Stomach (tissue), 9 donors: ENCODE measurements around the gene BRD7. TPM values are rescaled to one million over a fixed set of nuclear protein-coding genes. Genes with fewer than 3 reads are reported as not detected.

Experiments used
- DNase-seq, 2 donors: peaks; one replicate each; pipeline versions ENCODE4 v3.0.0 to v3.0.0-alpha.2; 2013 to 2019
- H3K27ac ChIP-seq, 5 donors: fragments of 200-600 bp in 4 of 5; sonication (generic) in 4 of 5; one replicate each; pipeline ENCODE4 v1.5.1; 2013 to 2019; ENCODE audit warnings: mild to moderate bottlenecking in 1 of 5, moderate library complexity in 1 of 5
- H3K27me3 ChIP-seq, 3 donors: fragments of 200-600 bp; sonication (generic); one replicate each; pipeline ENCODE4 v1.5.1; 2017 to 2019; ENCODE audit warnings: mixed run types in 1 of 3
- H3K36me3 ChIP-seq, 4 donors: fragments of 200-600 bp; sonication (generic); 1 replicate in 3 of 4; 2 replicates in 1 of 4; pipeline ENCODE4 v1.5.1; 2016 to 2019
- H3K4me1 ChIP-seq, 4 donors: fragments of 200-600 bp; sonication (generic); one replicate each; pipeline ENCODE4 v1.5.1; 2016 to 2019
- H3K4me3 ChIP-seq, 4 donors: fragments of 200-600 bp; sonication (generic) in 3 of 4; one replicate each; pipeline ENCODE4 v1.5.1; 2016 to 2019; ENCODE audit warnings: mild to moderate bottlenecking in 1 of 4
- H3K9me3 ChIP-seq, 4 donors: fragments of 200-600 bp; sonication (generic); one replicate each; pipeline ENCODE4 v1.5.1; 2016 to 2019
- EP300 ChIP-seq: sonication (generic); formaldehyde crosslinking; IDR thresholded peaks from one replicate; pipeline ENCODE4 v1.6.1; 2017; ENCODE audit warnings: antibody characterized with exemption
- POLR2A ChIP-seq, 4 donors: fragments of 450-650 bp; IDR thresholded peaks; one replicate each; pipeline ENCODE4 v1.6.1; 2016; ENCODE audit warnings: antibody characterized with exemption in 4 of 4, control low read depth in 2 of 4, mild to moderate bottlenecking in 1 of 4, moderate library complexity in 1 of 4
- POLR2AphosphoS5 ChIP-seq, 3 donors: sonication (generic); formaldehyde crosslinking; IDR thresholded peaks; one replicate each; pipeline ENCODE4 v1.6.1; 2016; ENCODE audit warnings: antibody characterized with exemption in 3 of 3
- WGBS, 5 donors: extraction: QIAGEN DNeasy Blood & Tissue Kit in 3 of 5; methylation state at CpG; one replicate each; pipeline versions ENCODE4 v1.1.5 to v1.1.7; 2013 to 2018; 5-methylcytosine and 5-hydroxymethylcytosine counted together
- intact Hi-C: fragments of 100-400 bp; cut with DNase I; formaldehyde crosslinking; loops from one replicate; pipeline ENCODE4 v1.15.1; 2023; ENCODE audit warnings: low total_unique reads
- polyA plus RNA-seq, 3 donors: library from polyadenylated mRNA; stranded (reverse); fragments of 200-250 nt; gene quantifications; one replicate each; pipeline ENCODE4 v1.2.3, GENCODE V29; 2013
- total RNA-seq, 5 donors: library from RNA; depleted of rRNA; stranded (reverse); fragments of >200 nt; gene quantifications; one replicate each; pipeline versions ENCODE4 v1.1.0 to v1.2.3, GENCODE V29; 2014 to 2016
- TF ChIP-seq, protein P1 (sequence below), 7 experiments: fragments of 450-650 bp in 4 of 7; fragments of 200-600 bp in 3 of 7; sonication (generic) in 3 of 7; IDR thresholded peaks; one replicate each; pipeline ENCODE4 v1.5.1; 2016 to 2019; ENCODE audit warnings: antibody characterized with exemption in 7 of 7, control low read depth in 2 of 7, mild to moderate bottlenecking in 1 of 7
- donor health status: healthy with polysubstance abuse.
- donor health status: Bipolar disorder and iron deficiency.
- donor health status: healthy.

The BRD7 gene
- total and polyA plus RNA-seq, 8 donors = 9.3 to 71.8 (median 37.3) TPM

DNA sequence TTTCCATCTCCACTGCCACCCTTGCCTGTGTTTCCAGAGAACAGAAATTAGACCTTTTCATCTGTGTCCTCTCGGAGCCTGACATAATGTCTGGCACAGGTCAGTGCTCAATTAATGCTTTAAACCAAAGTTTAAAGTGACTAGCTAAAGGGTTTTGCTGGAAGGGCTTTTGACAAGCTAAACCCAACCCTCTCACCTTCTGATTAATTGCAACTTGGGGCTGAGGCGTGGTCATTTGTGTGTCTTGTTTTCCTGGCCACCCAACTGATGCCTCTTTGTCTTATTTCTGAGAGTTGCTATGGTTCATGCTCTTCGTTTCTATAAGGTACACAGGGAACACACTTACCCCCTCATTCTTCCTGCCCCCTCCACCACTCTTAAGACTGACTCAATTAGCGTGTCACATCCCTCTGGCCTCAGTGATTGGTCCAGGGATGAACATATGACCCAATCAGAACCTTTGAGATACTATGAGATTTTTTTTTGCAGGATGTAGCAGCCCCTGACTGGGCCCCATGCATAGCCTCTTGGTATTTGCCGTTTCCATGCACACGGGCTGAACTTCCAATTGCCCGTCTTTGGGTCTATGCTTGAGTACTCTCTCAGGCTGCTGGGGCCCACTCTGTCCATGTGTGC, 15.8 kb upstream of the BRD7 start:
- DNase-seq = no peak
- Histone ChIP-seq H3K9me3 (no peaks in the 10 kb centered on the region), H3K4me3 (no peak overlapping the region), H3K27ac (no peak overlapping the region), H3K27me3 (no peaks in the 10 kb centered on the region), H3K4me1 (no peaks in the 10 kb centered on the region), H3K36me3 (no peaks in the 10 kb centered on the region)
- intact Hi-C loops = no loop called here
- WGBS, 5 donors = 72 to 79% (median 75%) methylated on average over 7 of the region's 7 CpGs
- no peak for TF ChIP-seq EP300

DNA sequence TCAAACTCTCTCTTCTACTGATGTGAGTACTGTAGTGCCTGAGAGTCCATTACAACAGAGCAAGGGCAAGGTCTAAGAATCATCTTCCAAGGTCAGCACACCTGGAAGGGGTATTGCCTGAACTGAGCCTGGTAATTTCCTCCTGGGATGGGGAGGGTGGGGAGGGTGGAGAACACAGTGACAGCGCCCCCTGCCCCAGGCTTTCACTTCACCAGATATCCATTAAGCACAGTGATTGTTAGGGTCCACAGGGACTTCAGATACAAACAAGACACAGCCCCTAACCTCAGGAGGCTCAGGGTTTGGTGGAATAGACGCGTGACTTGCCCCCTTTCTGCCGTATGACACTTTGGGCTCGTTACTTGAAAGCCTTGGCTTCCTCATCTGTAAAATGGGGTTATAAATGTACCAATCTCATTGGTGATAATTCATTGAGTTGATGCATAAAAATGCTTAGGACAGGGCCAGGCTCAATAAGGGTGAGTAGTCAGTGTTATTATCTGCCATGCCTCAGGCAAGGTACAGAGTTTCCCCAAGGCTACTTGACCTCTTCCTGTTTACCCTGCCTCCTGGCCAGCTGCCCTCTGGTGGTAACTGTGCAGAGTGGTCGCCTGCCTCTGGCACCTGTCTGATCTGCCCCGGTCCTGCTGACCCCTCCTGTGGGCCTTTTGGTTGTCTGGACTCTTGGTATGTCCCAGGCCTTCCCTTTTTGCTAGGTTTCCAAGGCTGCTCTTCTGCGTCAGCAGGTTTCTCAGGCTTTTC, 13.1 kb upstream of the BRD7 start:
- 67 to 74% (median 70%) methylated on average over 8 of the region's 8 CpGs for WGBS, 5 donors
- Histone ChIP-seq H3K9me3 (no peaks in the 10 kb centered on the region), H3K27me3 (no peaks in the 10 kb centered on the region), H3K4me3 (no peak overlapping the region), H3K4me1 (no peaks in the 10 kb centered on the region), H3K36me3 (no peaks in the 10 kb centered on the region), H3K27ac (no peak overlapping the region)
- TF ChIP-seq POLR2AphosphoS5 (IDR thresholded peaks at IDR 0.05) = no peak
- no peak for TF ChIP-seq EP300
- no peak for TF ChIP-seq POLR2A (IDR thresholded peaks at IDR 0.05)
- TF ChIP-seq, protein P1, sequence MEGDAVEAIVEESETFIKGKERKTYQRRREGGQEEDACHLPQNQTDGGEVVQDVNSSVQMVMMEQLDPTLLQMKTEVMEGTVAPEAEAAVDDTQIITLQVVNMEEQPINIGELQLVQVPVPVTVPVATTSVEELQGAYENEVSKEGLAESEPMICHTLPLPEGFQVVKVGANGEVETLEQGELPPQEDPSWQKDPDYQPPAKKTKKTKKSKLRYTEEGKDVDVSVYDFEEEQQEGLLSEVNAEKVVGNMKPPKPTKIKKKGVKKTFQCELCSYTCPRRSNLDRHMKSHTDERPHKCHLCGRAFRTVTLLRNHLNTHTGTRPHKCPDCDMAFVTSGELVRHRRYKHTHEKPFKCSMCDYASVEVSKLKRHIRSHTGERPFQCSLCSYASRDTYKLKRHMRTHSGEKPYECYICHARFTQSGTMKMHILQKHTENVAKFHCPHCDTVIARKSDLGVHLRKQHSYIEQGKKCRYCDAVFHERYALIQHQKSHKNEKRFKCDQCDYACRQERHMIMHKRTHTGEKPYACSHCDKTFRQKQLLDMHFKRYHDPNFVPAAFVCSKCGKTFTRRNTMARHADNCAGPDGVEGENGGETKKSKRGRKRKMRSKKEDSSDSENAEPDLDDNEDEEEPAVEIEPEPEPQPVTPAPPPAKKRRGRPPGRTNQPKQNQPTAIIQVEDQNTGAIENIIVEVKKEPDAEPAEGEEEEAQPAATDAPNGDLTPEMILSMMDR (IDR thresholded peaks at IDR 0.05) = no peak
- intact Hi-C loops = no loop called here
- no peak for DNase-seq

DNA sequence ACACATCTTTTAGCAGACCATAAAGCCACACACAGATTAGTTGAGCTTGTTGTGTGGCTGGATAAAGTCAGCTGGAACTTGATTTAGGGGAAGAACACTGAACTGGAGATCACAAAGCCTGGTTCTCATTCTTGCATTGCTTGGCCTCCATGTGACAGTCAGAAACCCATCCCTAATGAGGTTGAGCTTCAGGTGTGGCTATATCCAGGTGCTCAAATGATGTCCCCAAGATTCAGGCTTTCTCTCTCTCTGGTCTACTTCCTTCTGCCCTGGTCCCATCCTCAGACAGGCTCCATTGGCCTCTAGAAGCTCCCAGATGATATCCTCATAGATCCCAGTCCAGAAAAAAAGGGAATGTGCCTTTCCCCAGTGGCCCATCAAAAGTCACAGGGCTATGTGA, 9.6 kb upstream of the BRD7 start:
- TF ChIP-seq, protein P1 (IDR thresholded peaks at IDR 0.05) = no peak
- no peak for TF ChIP-seq POLR2A (IDR thresholded peaks at IDR 0.05)
- Histone ChIP-seq H3K9me3 (no peaks in the 10 kb centered on the region), H3K27ac (no peak overlapping the region), H3K36me3 (no peaks in the 10 kb centered on the region), H3K4me1 (no peaks in the 10 kb centered on the region), H3K27me3 (no peaks in the 10 kb centered on the region), H3K4me3 (no peak overlapping the region)
- DNase-seq = no peak
- intact Hi-C loops = loop anchor here (10.0 kb wide), 1 partner anchor 286 kb away; no protein-coding TSS in a partner anchor

DNA sequence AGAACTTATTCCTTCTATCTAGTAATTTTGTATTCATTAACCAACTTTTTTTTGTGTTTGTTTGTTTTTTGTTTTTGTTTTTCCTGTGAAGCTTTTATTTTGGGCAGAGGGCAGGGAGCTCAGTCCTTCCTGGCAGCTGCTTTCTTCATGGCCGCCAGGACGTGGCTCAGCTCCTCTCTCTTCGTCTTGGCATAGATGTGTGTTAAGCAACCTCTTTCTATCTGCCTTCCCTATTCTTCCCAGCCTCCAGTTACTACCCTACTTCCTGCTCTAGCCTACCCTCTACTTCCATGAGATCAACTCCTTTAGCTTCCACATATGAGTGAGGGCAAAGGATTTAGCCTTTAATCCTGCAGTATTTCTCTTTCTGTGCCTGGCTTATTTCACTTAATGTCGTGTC, 8.2 kb upstream of the BRD7 start:
- intact Hi-C loops = loop anchor here (10.0 kb wide), 1 partner anchor 288 kb away; no protein-coding TSS in a partner anchor

More for the DNA sequence above, 8.2 kb upstream of the BRD7 start:
- H3K9me3 ChIP-seq = no peaks in the 10 kb centered on the region
- H3K27me3 ChIP-seq = no peaks in the 10 kb centered on the region
- H3K4me3 ChIP-seq = no peak overlapping the region
- DNase-seq = no peak
- TF ChIP-seq EP300 = no peak
- no peak for TF ChIP-seq POLR2AphosphoS5 (IDR thresholded peaks at IDR 0.05)
- no peak for TF ChIP-seq POLR2A (IDR thresholded peaks at IDR 0.05)
- TF ChIP-seq, protein P1 (IDR thresholded peaks at IDR 0.05) = no peak
- 65 to 74% (median 66%) methylated on average over 4 of the region's 4 CpGs for WGBS, 5 donors
- no peak overlapping the region for H3K27ac ChIP-seq
- no peaks in the 10 kb centered on the region for H3K36me3 ChIP-seq
- H3K4me1 ChIP-seq = peaks cover 0 to 8% (median 3%) of the 10 kb centered on the region in 4 donors
